Measurements from ENCODE around the gene ZNF865. TPM values are rescaled to one million over a fixed set of nuclear protein-coding genes. Genes with fewer than 3 reads are reported as not detected.

ZNF865 gene
- total RNA-seq, 1 experiment from 2014 or later = 3.5 TPM

DNA sequence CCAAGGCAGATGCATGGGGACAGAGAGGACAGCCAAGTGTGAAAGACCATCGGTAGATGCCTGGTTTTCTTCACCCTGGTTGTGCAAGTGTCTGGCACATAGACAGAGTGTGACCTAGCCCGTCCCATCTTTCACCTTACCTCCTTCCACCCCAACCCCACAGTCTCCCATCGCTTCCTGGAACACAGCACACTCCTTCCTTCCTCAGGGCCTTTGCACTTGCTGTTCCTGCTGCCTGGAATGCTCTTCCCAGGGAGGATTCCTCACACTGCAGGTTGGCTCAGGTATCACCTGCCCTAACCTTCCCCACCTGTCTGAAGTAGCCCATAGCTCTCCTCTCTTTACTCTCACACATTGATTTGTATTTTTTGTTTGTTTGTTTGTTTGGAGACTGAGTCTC is 9.1 kb upstream of the ZNF865 start:
- H3K4me3 ChIP-seq (ENCODE audit: insufficient read depth, low read depth, low read length) = no peak overlapping the region
- DNase-seq = no peak
- no peaks in the 10 kb centered on the region for H3K27me3 ChIP-seq (ENCODE audit: control insufficient read depth, insufficient read depth, low read length)
- H3K36me3 ChIP-seq (replicated peaks; ENCODE audit: control insufficient read depth, insufficient read depth, low read length) = peaks cover 3% of the 10 kb centered on the region

DNA sequence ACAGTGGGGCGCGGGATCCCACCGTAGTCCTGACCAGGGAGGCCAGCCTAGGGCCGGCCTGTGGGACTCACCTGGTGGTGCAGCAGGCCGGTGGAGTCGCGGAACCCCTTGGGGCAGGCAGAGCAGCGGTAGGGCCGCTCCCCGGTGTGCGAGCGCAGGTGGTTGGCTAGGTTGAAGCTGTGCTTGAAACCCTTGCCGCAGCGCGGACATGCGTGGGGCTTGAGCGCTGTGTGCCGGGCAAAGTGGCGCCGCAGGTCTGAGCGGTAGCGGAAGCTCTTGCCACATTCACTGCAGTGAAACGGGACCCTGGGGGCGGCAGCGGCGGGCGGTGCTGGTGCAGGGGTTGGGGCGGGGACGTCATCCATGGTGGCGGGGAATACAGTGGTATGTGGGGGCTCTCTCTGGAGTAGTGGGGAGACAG is 7.9 kb upstream of the ZNF865 start:
- DNase-seq = no peak

DNA sequence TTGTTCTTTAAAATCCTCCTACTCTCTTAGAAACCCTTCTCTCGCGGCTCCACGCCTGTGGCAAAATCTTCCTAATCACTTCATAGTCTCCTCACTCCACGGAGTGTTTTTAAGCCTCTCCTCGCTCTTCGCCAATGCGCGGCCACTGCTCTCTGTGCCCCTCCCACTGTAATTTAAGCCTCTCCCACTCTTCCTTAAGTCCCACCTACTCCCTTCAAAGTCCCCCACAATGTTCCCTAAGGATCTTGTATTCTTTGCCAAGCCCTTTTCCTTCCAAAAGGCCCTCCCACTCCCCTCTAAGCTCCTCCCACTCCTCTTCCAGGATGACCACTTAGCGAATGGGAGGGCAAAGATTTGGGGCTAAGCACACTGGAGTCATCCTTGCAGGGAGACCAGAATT is 7.4 kb upstream of the ZNF865 start:
- peaks cover 3% of the 10 kb centered on the region for H3K36me3 ChIP-seq (replicated peaks; ENCODE audit: control insufficient read depth, insufficient read depth, low read length)
- H3K27me3 ChIP-seq (ENCODE audit: control insufficient read depth, insufficient read depth, low read length) = no peaks in the 10 kb centered on the region
- H3K4me3 ChIP-seq (ENCODE audit: insufficient read depth, low read depth, low read length) = peak overlapping the region; percentile 43
- DNase-seq = peak; percentile 71

More for the DNA sequence above, 7.9 kb upstream of the ZNF865 start:
- peak overlapping the region; percentile 43 for H3K4me3 ChIP-seq (ENCODE audit: insufficient read depth, low read depth, low read length)
- peaks cover 3% of the 10 kb centered on the region for H3K36me3 ChIP-seq (replicated peaks; ENCODE audit: control insufficient read depth, insufficient read depth, low read length)
- no peaks in the 10 kb centered on the region for H3K27me3 ChIP-seq (ENCODE audit: control insufficient read depth, insufficient read depth, low read length)

DNA sequence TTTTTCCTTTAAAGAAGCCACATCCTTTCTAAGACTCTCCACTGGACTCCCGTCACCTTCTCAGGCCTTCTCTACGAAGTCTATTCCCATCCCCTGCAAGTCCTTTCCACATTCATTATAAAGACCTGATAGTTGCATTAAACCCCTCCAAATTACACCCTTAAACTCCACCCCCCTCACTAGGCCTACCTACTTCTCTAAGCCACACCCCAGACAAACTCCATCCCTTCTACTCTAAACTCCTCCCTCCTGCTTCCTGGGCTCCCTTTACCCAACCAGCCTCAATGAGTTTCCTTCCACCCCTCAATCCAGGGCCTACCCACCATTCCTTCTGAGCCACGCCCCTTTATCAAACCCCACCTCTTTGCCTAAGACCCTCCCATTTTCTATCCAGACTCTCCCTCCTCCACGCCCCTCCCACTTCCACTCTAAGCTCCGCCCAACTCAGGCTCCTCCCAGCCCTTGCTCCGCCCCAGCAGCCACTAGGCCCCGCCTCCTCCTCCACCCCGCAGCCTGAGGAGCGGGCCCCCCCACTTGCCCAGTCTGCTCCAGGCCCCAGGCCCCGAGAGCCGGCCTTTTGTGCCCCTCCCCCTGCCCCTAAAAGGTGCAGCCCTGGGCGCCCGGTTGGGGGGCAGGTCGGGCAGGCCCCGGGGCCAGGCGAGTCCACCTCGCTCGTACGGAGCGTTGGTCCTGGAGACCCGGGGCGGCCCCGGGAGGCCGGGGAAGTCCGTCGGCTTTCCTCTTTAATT is 6.6 kb upstream of the ZNF865 start:
- Histone ChIP-seq H3K27me3 (ENCODE audit: control insufficient read depth, insufficient read depth, low read length) (no peaks in the 10 kb centered on the region), H3K36me3 (replicated peaks; ENCODE audit: control insufficient read depth, insufficient read depth, low read length) (peaks cover 3% of the 10 kb centered on the region), H3K4me3 (ENCODE audit: insufficient read depth, low read depth, low read length) (peak overlapping the region; percentile 57)
- DNase-seq = peak; percentile 96

DNA sequence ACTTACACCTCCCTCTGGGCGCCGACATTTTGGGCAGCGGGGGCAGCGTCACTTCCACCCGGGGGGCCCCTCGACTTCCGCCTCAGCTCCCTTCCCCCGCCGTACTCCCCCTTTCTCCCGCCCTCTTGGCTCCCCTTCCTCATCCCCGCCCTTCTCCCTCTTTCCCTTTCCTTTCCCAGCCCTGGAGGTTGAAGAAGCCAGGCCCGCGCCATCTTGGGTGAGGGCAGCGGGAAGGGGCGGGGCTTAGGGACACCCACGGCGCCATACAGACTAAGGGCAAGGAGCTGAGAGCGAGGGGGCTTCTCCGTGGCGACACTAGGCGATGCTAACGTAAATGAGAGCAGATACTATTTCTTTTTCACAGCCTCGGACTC is 6.0 kb upstream of the ZNF865 start, which contains the start of gene FIZ1:
Gene FIZ1, minus strand, starts transcription at position 50 of the 374 bp plus-strand sequence. CDS start 1,652 bp downstream, outside the sequence.
- DNase-seq = peak; percentile 96
- no peaks in the 10 kb centered on the region for H3K27me3 ChIP-seq (ENCODE audit: control insufficient read depth, insufficient read depth, low read length)
- H3K4me3 ChIP-seq (ENCODE audit: insufficient read depth, low read depth, low read length) = peak within 1 kb of the TSS; percentile 57
- H3K36me3 ChIP-seq (replicated peaks; ENCODE audit: control insufficient read depth, insufficient read depth, low read length) = peaks cover 3% of the 10 kb centered on the region

DNA sequence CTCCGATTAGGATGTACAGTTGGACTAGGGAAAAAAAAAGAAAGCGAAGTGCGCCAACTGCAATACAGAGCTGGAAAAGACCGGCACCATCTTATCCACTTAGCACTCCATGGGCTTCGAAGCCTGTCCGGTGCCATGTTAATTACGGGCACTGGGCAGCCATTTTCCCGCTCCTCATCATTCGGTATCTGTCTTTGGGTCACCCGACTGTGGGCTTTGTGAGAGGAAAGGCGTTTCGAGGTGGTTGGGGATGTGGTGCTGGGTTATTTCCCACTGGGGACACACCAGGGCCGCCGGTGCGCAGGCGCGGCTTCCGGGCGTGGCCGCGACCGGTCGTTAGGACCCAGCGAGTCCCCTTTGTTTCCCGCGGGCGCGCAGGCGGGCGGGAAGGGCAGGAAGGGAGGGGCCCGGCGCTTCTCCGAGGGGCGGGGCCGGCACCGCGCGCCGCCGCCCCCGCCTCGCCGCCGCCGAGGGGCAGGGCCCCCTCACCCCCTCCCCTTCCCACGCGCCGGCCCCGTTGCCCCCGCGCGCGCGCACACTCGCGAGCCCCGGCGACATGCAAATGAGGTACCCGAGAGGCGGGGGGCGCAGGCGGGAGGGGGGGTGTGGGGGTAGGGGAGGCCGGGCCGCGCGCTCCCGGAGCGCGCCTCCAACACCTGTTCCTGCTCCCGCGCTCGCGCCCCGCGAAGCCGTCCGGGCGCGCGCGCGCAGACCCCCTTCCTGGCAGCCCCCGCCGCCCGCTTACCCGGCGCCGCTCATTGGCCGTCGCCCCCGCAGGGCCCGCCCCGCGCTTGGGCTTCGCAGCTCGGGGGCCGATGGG is 5.4 kb upstream of the ZNF865 start, which contains the start of gene ZNF524:
Gene ZNF524, plus strand, starts transcription at position 447 of the 820 bp plus-strand sequence. CDS start 1,825 bp downstream, outside the sequence.
- peak; percentile 98 for DNase-seq
- H3K36me3 ChIP-seq (replicated peaks; ENCODE audit: control insufficient read depth, insufficient read depth, low read length) = peaks cover 3% of the 10 kb centered on the region
- H3K27me3 ChIP-seq (ENCODE audit: control insufficient read depth, insufficient read depth, low read length) = no peaks in the 10 kb centered on the region
- peak within 1 kb of the TSS; percentile 57 for H3K4me3 ChIP-seq (ENCODE audit: insufficient read depth, low read depth, low read length)

DNA sequence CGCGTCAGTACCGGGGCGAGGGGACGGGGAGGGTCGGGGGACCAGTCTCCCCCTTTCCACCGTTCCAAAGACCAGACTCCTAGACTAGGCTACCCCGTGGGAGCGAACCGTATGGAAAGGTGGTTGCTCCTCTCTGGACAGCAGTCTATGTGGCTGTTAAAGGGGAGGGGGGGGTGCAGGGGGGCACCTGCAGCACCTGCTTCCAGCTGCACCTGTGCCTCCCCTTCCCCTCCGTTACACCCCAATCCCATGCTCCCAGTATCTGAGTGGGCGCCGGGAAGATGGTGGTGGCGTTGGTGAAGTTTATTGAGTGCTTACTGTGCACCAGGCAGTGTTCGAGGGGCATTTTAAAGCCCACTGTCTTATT is 4.8 kb upstream of the ZNF865 start:
- no peaks in the 10 kb centered on the region for H3K27me3 ChIP-seq (ENCODE audit: control insufficient read depth, insufficient read depth, low read length)
- DNase-seq = no peak
- H3K36me3 ChIP-seq (replicated peaks; ENCODE audit: control insufficient read depth, insufficient read depth, low read length) = peaks cover 3% of the 10 kb centered on the region; the same call in 1 of the 2 replicates
- H3K4me3 ChIP-seq (ENCODE audit: insufficient read depth, low read depth, low read length) = peak overlapping the region; percentile 57

DNA sequence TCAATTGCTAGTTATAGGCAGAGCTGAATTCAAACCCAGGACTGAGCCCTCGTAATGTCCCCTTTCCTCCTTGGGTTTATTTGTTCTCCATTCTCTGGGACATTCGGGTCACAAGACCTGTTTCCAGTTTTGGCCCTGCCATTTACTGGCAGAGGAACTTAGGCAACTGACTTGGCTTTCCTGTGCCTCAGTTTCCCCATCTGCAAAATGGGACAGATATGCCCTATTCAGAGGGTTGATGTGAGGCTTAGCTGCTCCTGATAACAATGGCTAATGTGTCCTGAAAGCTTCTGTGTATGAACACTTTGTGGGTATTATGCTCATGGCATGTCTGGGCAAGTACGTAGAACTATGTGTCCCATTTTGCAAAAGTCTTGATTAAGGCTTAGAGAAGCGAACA is 4.4 kb upstream of the ZNF865 start:
- no peak for DNase-seq
- H3K27me3 ChIP-seq (ENCODE audit: control insufficient read depth, insufficient read depth, low read length) = no peaks in the 10 kb centered on the region
- H3K4me3 ChIP-seq (ENCODE audit: insufficient read depth, low read depth, low read length) = peak overlapping the region; percentile 57
- H3K36me3 ChIP-seq (replicated peaks; ENCODE audit: control insufficient read depth, insufficient read depth, low read length) = peaks cover 3% of the 10 kb centered on the region; the same call in 1 of the 2 replicates

DNA sequence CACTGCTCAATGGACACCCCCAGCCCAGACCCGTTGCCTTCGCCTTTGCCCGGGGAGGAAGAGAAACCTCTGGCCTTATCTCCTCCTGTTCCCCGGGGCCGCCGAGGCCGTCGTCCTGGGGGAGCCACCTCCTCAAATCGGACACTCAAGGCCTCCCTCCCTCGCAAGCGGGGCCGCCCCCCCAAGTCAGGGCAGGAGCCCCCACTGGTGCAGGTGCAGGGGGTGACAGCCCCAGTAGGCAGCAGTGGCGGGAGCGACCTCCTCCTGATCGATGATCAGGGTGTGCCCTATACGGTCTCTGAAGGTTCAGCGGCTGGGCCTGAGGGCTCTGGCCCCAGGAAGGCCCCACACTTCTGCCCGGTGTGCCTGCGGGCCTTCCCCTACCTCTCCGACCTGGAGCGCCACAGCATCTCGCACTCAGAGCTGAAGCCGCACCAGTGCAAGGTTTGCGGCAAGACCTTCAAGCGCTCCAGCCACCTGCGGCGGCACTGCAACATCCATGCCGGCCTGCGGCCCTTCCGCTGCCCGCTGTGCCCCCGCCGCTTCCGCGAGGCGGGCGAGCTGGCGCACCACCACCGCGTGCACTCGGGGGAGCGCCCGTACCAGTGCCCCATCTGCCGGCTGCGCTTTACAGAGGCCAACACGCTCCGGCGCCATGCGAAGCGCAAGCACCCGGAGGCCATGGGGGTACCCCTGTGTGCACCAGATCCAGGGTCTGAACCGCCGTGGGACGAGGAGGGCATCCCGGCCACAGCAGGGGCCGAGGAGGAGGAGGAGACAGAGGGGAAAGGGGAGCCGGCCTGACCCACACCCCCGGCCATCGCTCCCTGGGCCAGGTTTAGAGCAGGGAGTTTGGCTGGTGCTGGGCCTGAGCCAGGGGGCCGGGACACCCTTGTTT is 3.1 kb upstream of the ZNF865 start:
- Histone ChIP-seq H3K4me3 (ENCODE audit: insufficient read depth, low read depth, low read length) (no peak overlapping the region), H3K36me3 (replicated peaks; ENCODE audit: control insufficient read depth, insufficient read depth, low read length) (no peaks in the 10 kb centered on the region), H3K27me3 (ENCODE audit: control insufficient read depth, insufficient read depth, low read length) (no peaks in the 10 kb centered on the region)
- no peak for DNase-seq

DNA sequence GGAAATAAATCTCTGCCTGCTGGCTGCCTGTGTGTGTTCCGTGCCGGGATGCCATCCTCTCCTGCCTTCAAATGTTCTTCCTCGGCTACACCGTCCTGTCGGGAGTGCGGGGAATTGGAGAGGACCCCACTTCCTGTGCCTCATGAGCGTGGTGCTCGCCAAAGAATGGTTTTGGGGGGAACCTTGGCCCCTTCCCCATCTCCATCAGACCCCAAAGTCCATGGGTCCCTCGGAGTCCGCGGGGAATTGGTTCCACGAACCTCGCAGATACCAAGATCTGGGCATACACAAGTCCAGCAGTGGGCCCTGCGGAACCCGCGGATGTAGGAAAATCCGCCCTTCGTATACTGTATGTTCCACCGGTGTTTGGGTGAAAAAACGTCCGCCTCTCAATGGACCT is 2.3 kb upstream of the ZNF865 start:
- Histone ChIP-seq H3K27me3 (ENCODE audit: control insufficient read depth, insufficient read depth, low read length) (no peaks in the 10 kb centered on the region), H3K4me3 (ENCODE audit: insufficient read depth, low read depth, low read length) (no peak overlapping the region), H3K36me3 (replicated peaks; ENCODE audit: control insufficient read depth, insufficient read depth, low read length) (no peaks in the 10 kb centered on the region)
- no peak for DNase-seq

DNA sequence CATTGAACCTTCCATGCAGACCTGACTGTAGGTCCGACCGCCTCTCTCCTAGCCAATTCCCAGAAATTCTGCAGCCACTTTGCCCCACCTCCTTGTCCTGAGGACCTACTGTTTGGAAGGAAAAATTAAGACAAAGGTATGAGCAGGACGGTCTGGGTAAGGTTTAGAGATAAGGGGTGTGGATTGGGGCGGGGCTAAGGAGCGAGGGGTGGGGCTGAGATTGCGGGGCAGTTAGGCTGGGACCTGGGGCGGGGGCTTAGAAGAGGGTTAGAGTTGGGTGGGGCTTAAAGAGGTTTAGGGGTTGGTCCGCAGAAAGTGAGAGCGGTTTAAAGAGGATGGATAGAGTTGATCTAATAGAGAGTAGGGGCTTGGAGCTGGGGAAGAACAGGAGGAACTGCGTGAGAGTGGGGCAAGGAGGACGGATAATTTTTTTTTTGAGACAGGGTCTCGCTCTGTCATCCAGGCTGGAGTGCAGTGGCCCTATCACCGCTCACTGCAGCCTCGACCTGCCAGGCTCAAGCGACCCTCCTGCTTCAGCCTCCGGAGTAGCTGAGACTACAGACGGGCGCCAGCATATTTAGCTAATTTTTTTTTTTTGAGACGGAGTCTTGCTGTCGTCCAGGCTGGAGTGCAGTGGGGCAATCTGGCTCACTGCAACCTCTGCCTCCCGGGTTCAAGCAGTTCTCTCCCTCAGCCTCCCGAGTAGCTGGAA is 1.7 kb upstream of the ZNF865 start:
- Histone ChIP-seq H3K4me3 (ENCODE audit: insufficient read depth, low read depth, low read length) (no peak overlapping the region), H3K36me3 (replicated peaks; ENCODE audit: control insufficient read depth, insufficient read depth, low read length) (no peaks in the 10 kb centered on the region), H3K27me3 (ENCODE audit: control insufficient read depth, insufficient read depth, low read length) (no peaks in the 10 kb centered on the region)
- DNase-seq = peak; percentile 88

DNA sequence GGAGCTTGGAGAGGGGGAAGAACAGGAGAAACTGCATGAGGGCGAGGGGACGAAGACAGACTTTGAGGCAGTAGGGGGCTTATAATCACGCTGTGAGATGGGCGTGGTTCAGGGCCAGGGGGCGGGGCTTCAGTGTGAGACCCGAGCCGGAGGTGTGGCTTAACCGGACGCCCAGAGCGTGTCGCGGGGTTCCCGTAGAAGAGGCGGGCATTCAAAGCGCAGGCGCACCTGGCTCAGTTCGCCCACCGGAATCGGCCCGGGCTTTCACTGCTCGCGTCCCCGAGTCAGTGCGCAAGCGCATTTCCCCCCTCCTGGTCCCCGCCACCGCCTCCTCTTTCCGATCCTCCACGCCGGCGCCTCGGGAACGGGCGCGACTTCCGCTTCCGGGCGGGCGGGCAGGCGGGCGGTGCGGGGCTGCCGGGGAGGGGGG is 225 bp upstream of the ZNF865 start:
- peak overlapping the region; percentile 90 for H3K4me3 ChIP-seq (ENCODE audit: insufficient read depth, low read depth, low read length)
- H3K27me3 ChIP-seq (ENCODE audit: control insufficient read depth, insufficient read depth, low read length) = no peaks in the 10 kb centered on the region
- H3K36me3 ChIP-seq (replicated peaks; ENCODE audit: control insufficient read depth, insufficient read depth, low read length) = peaks cover 2% of the 10 kb centered on the region
- DNase-seq = peak; percentile 99

DNA sequence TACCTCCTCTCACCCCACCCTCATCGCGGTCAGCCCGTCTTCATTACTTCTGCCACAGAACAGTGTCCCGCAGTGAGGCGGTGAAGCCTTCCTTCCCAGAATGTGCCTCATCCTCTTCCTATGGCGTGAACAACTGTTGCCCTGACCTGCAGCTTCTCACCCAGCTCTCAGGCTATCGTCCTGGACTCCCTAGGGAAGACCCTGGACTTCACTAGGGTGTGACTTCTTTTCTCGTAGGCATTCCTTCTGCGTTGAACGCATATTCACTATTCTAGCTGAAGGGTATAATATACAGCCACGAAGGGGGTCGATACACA is 982 bp downstream of the ZNF865 start:
- H3K4me3 ChIP-seq (ENCODE audit: insufficient read depth, low read depth, low read length) = peak overlapping the region; percentile 90; the same call in 1 of the 2 replicates
- DNase-seq = no peak
- H3K36me3 ChIP-seq (replicated peaks; ENCODE audit: control insufficient read depth, insufficient read depth, low read length) = peaks cover 2% of the 10 kb centered on the region
- H3K27me3 ChIP-seq (ENCODE audit: control insufficient read depth, insufficient read depth, low read length) = no peaks in the 10 kb centered on the region

DNA sequence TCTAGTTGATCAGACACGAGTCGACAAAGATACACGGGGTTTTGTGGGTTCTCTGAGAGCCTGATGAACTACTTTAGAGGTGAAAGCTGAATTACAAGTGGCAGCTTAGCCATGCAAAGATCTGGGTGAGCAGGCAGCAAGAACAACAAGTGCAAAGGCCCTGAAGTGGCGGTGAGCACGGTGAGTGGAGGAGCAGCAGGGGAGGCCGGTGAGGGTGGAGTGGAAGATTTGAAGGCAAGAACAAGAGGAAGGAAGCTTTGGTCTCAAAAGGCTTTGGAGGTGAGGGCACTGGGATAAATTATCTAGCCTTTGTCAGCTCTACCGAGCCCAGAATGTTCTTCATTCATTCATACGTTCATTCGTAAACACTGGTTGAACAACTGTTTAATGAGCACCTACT is 1.4 kb downstream of the ZNF865 start:
- no peak for DNase-seq
- Histone ChIP-seq H3K36me3 (replicated peaks; ENCODE audit: control insufficient read depth, insufficient read depth, low read length) (peaks cover 2% of the 10 kb centered on the region), H3K4me3 (ENCODE audit: insufficient read depth, low read depth, low read length) (no peak overlapping the region), H3K27me3 (ENCODE audit: control insufficient read depth, insufficient read depth, low read length) (no peaks in the 10 kb centered on the region)

Data from H7 (cell line).